MG63 (cell line): ENCODE data around the gene STRIP2. TPM values are rescaled to one million over a fixed set of nuclear protein-coding genes. Genes with fewer than 3 reads are reported as not detected.
"Not testable (repeated sequence)": the region's sequence is repeated elsewhere in the genome, so short reads cannot be mapped to it uniquely, and the experiment has no call there.

Experiments
- DNase-seq: peaks from one replicate; pipeline ENCODE4 v3.0.0-alpha.2; 2020
- H3K27me3 ChIP-seq: fragments of 250-450 bp; sonication (Bioruptor Pico); 2 replicates; pipeline ENCODE4 v1.5.1; 2020; ENCODE audit warnings: mild to moderate bottlenecking, moderate library complexity
- H3K36me3 ChIP-seq: fragments of 250-450 bp; sonication (Bioruptor Pico); 2 replicates; pipeline ENCODE4 v1.5.1; 2020; ENCODE audit warnings: mild to moderate bottlenecking, moderate library complexity
- H3K4me3 ChIP-seq: fragments of 250-450 bp; sonication (Bioruptor Pico); 2 replicates; pipeline ENCODE4 v1.5.1; 2020; ENCODE audit warnings: mild to moderate bottlenecking, moderate library complexity
- H3K9me3 ChIP-seq: fragments of 250-450 bp; sonication (Bioruptor Pico); 2 replicates; pipeline ENCODE4 v1.5.1; 2020; ENCODE audit warnings: mild to moderate bottlenecking, moderate library complexity
- total RNA-seq: library from RNA; depleted of rRNA; stranded (reverse); fragments of >200 nt; shearing (Covaris generic); gene quantifications from 2 replicates; pipeline ENCODE4 v1.2.3, GENCODE V29; 2014; ENCODE audit warnings: low replicate concordance; rRNA removed

The STRIP2 gene
- total RNA-seq, 1 experiment from 2014 or later: 2.3 TPM

DNA sequence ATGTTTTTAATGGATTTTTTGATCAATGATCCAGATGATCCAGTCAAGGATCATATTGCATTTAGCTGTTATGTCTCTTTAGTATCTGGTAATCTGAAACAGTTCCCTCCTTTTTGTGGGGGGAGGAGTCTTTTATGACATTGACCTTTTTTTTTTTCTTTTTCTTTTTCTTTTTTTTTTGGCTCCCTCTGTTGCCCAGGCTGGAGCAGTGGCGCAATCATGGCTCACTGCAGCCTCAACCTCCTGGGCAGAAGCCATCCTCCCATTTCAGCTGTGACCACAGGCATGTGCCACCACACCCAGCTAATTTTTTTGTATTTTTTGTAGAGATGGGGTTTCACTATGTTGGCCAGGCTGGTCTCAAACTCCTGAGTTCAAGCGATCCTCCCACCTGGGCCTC lies 90.2 kb downstream of the STRIP2 start:
- DNase-seq: peak; percentile 73
- H3K27me3 ChIP-seq, H3K4me3 ChIP-seq, H3K9me3 ChIP-seq, H3K36me3 ChIP-seq: not testable (repeated sequence)

DNA sequence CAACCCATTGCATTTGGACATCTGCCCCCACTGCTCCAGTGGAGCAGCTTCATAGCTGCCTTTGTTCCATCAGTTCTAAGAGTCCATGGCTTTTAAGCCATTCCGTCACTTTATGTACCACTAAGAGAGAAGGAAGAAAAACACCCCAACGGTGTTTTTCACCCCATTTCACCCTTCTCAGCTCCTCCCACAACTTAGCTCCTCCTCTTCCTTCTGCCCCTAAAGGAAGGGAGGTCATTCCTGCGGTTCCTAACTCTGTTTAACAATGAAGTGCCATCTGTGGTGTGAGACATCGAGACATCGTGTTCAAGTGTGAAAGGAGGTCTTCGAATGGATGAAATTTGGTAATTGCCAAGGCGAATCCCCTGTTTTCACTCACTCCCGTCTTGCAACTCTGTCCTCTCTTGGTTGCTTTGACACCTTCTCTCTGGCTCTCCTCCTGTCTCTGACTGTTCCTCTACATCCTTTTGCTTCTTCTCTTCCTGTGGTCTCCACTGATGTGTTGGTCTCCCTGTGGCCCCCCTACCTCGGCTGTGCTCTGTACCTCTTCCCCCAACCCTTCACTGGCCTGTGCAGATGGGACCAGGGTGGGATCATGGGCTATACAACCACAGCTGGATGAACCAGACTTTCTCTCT lies 91.1 kb downstream of the STRIP2 start:
- H3K4me3 ChIP-seq: no peak overlapping the region
- DNase-seq: no peak
- H3K27me3 ChIP-seq: no peaks in the 10 kb centered on the region
- H3K9me3 ChIP-seq: no peaks in the 10 kb centered on the region
- no peaks in the 10 kb centered on the region for H3K36me3 ChIP-seq

DNA sequence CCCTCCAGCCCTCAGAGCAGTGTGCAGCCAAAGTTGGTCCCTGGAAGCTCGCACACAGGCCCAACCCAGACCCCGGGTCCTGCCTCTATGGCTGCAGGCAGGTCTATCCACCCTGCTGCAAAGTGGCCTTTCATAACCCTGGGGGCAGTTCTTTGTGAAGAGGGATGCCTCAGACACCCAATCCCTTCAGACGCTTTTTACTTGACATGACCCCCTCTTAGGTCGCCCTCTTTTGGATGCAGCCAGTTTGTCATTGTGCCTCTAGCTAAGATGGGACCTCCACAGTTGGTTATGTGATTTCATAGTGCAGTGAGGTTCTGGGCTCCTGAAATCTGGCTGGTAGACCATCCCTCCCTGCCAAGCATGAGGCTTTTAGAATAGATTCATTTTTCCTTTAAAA lies 95.4 kb downstream of the STRIP2 start:
- no peak for DNase-seq
- no peaks in the 10 kb centered on the region for H3K27me3 ChIP-seq
- H3K4me3 ChIP-seq: no peak overlapping the region
- no peaks in the 10 kb centered on the region for H3K9me3 ChIP-seq
- H3K36me3 ChIP-seq: no peaks in the 10 kb centered on the region

DNA sequence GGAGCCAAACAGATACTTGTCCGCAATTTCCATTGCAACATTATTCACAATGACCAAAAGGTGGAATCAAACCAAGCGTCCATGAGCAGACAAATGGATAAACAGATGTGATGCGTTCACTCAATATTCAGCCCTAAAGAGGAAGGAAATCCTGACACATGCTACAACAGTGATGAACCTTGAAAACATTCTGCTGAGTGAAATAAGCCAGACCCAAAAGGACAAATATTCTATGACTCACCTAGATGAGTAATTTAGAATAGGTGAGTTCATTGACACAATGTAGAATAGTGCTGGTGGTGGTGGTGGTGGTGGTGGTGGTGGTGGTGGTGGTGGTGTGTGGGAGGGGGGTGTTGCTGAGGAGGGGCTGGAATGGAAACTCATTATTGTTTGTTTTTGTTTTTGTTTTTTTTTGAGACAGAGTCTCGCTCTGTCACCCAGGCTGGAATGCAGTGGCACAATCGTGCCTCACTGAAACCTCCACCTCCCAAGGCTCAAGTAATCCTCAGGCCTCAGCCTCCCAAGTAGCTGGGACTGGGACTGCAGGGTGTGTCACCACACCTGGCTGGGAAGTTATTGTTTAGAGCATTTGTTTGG lies 96.7 kb downstream of the STRIP2 start:
- no peak overlapping the region for H3K4me3 ChIP-seq
- H3K27me3 ChIP-seq: no peaks in the 10 kb centered on the region
- H3K9me3 ChIP-seq: no peaks in the 10 kb centered on the region
- no peak for DNase-seq
- H3K36me3 ChIP-seq: no peaks in the 10 kb centered on the region

DNA sequence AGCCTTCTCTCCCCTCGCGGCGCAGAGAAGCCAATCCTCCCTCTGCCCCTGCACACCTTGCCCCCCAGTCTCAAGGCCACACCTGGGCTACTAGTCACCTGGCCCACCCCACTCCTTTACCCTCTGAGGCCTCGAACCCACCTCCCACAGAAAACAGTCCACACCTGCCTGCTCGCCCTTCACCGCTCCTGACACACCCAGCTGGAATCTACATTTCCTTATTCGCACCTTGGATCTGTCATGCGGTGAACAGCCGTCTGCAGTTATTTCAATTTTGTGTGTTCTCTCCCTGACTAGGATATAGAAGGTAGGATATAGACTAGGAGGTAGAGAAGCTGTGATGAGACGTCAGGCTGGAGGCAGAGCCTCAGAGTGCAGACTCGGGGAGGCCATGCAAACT lies 97.5 kb downstream of the STRIP2 start:
- H3K4me3 ChIP-seq: no peak overlapping the region
- H3K36me3 ChIP-seq: no peaks in the 10 kb centered on the region
- no peaks in the 10 kb centered on the region for H3K27me3 ChIP-seq
- DNase-seq: no peak
- H3K9me3 ChIP-seq: no peaks in the 10 kb centered on the region

DNA sequence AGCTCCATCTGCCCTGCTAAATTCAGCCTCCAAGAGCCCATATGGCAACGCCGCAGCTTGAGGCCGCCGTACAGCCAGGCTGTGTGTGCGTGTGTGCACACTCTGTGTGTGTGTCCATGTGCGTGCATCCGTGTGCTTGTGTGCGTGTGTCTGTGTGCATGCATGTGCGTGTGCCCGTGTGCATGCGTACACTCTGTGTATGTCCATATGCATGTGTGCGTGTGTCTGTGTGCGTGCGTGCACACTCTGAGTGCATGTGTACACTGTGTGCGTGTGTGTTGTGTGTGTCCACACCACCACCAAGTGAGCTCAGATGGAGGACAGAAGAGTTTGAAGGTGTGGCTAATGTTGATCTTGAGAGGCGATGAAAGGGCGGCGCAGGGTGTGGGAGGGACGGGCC lies 98.1 kb downstream of the STRIP2 start:
- no peaks in the 10 kb centered on the region for H3K9me3 ChIP-seq
- no peaks in the 10 kb centered on the region for H3K27me3 ChIP-seq
- no peak for DNase-seq
- H3K36me3 ChIP-seq: no peaks in the 10 kb centered on the region
- H3K4me3 ChIP-seq: no peak overlapping the region

DNA sequence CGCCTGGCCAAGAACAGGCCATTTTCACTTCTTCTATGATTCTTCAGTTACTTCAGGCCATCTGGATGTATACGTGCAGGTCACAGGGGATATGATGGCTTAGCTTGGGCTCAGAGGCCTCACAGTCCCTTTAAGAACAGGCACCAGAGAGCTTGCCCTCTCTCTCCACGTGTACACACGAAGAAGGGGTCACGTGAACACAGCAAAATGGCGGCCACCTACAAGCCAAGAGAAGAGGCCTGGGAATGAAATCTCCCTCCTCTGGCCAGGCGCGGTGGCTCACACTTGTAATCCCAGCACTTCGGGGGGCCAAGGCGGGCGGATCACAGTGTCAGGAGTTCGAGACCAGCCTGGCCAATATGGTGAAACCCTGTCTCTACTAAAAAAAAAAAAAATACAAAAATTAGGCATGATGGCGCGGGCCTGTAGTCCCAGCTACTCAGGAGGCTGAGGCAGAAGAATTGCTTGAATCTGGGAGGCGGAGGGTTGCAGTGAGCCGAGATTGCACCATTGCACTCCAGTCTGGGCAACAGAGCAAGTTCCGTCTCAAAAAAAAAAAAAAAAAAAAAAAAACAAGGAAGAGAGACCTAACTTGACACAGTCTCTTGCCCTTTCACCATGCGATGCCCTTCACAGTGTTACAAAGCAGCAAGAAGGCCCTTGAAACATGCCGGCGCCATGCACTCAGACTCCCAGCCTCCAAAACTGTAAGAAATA lies 100.5 kb downstream of the STRIP2 start:
- not testable (repeated sequence) for H3K36me3 ChIP-seq, H3K9me3 ChIP-seq, DNase-seq, H3K4me3 ChIP-seq, H3K27me3 ChIP-seq

DNA sequence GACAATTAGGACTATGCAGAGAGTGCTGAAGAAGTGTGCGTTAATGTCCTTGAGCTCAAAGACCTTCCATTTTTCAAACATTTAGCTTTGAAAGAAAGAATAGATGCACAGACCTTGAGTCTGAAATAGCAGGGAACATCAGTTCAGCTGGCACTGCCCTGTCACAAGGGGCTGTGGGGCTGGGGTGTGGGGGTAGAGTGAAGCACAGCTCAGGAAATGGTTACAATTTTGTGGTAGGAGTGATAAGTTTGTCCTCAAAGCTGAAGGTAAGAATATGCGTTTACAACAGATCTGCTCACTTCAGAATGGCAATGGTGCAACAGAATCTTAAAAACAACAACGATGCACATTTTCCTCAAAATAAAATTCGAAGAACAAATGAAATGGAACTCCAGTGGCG lies 101.7 kb downstream of the STRIP2 start:
- Histone ChIP-seq H3K36me3 (no peaks in the 10 kb centered on the region), H3K27me3 (no peaks in the 10 kb centered on the region), H3K9me3 (no peaks in the 10 kb centered on the region), H3K4me3 (no peak overlapping the region)
- no peak for DNase-seq

DNA sequence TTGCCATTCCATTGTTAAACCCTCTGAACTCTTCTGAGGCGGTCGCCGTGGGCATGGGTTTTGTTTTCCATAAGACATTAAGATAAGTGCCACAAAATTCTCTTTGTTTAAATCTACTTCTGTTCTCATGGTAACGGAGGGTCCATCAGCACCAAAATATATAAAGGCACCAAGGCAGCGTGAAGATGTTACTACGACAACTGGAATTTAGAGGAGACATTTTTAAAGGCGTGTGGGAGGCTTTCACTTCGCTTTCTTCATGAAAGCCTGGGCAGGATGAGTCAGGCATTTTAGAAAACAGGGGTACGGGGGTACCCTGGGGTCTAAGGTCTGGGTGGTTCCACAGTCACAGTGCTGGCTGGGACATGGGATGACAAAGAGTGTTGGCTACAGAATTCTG lies 102.1 kb downstream of the STRIP2 start:
- DNase-seq: no peak
- Histone ChIP-seq H3K4me3 (no peak overlapping the region), H3K9me3 (no peaks in the 10 kb centered on the region), H3K36me3 (no peaks in the 10 kb centered on the region), H3K27me3 (no peaks in the 10 kb centered on the region)

Other genes with a start within 250 kb of the STRIP2 start
- 9.0 and 14.3 TPM in 2 replicates for gene SMO, start 245.8 kb upstream of the STRIP2 start, total RNA-seq
- gene AHCYL2, start 209.4 kb upstream of the STRIP2 start, total RNA-seq: 4.8 and 5.5 TPM in 2 replicates
- gene SMKR1, start 68.1 kb downstream of the STRIP2 start, total RNA-seq: 0.56 TPM in 1 of 2 replicates, not detected in the other
- gene NRF1, start 177.3 kb downstream of the STRIP2 start, total RNA-seq: 8.1 and 14.2 TPM in 2 replicates